Epithelial cell of esophagus (primary cell): ENCODE data around the gene TMPRSS2.

Experiments used
- DNase-seq: peaks from one replicate; pipeline ENCODE4 v3.0.0; 2010; ENCODE audit warnings: low read depth
- H3K4me3 ChIP-seq: 2 replicates; pipeline ENCODE4 v1.5.1; 2011; ENCODE audit warnings: mild to moderate bottlenecking, low read length, control low read depth
- CTCF ChIP-seq: IDR thresholded peaks from 2 replicates; pipeline ENCODE4 v1.5.1; 2011; ENCODE audit warnings: low read depth, mild to moderate bottlenecking, low read length, control low read depth, inconsistent platforms; ENCODE audit not compliant: insufficient read depth; ENCODE audit errors: missing control alignments

TMPRSS2 gene

GRCh38 chr21:41497008-41497407 lies 10.9 kb downstream of the TMPRSS2 start:
- no peak for TF ChIP-seq CTCF
- H3K4me3 ChIP-seq, result no peak overlapping the region
- DNase-seq, result no peak

- DNase-seq, result no peak
- no peak for TF ChIP-seq CTCF
- H3K4me3 ChIP-seq, result no peak overlapping the region
These were observed 13.7 kb downstream of the TMPRSS2 start for GRCh38 chr21:41494242-41494641.

- TF ChIP-seq CTCF, result no peak
- DNase-seq, result no peak
- no peak overlapping the region for H3K4me3 ChIP-seq
These were observed 16.5 kb downstream of the TMPRSS2 start for GRCh38 chr21:41491412-41491811.

- TF ChIP-seq CTCF, result no peak
- no peak for DNase-seq
- H3K4me3 ChIP-seq, result no peak overlapping the region
These were observed 17.6 kb downstream of the TMPRSS2 start for GRCh38 chr21:41490330-41490729.

- no peak for TF ChIP-seq CTCF
- DNase-seq, result no peak
- no peak overlapping the region for H3K4me3 ChIP-seq
These were observed 18.6 kb downstream of the TMPRSS2 start for GRCh38 chr21:41489329-41489728.

GRCh38 chr21:41488080-41488479 lies 19.9 kb downstream of the TMPRSS2 start:
- no peak for TF ChIP-seq CTCF
- H3K4me3 ChIP-seq, result no peak overlapping the region
- no peak for DNase-seq

- no peak overlapping the region for H3K4me3 ChIP-seq
These were observed 20.9 kb downstream of the TMPRSS2 start for GRCh38 chr21:41487082-41487481.

More at GRCh38 chr21:41487082-41487481, 20.9 kb downstream of the TMPRSS2 start:
- no peak for TF ChIP-seq CTCF
- no peak for DNase-seq
